ENCODE results near the gene GPR160.

Gene GPR160, protein sequence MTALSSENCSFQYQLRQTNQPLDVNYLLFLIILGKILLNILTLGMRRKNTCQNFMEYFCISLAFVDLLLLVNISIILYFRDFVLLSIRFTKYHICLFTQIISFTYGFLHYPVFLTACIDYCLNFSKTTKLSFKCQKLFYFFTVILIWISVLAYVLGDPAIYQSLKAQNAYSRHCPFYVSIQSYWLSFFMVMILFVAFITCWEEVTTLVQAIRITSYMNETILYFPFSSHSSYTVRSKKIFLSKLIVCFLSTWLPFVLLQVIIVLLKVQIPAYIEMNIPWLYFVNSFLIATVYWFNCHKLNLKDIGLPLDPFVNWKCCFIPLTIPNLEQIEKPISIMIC

DNA sequence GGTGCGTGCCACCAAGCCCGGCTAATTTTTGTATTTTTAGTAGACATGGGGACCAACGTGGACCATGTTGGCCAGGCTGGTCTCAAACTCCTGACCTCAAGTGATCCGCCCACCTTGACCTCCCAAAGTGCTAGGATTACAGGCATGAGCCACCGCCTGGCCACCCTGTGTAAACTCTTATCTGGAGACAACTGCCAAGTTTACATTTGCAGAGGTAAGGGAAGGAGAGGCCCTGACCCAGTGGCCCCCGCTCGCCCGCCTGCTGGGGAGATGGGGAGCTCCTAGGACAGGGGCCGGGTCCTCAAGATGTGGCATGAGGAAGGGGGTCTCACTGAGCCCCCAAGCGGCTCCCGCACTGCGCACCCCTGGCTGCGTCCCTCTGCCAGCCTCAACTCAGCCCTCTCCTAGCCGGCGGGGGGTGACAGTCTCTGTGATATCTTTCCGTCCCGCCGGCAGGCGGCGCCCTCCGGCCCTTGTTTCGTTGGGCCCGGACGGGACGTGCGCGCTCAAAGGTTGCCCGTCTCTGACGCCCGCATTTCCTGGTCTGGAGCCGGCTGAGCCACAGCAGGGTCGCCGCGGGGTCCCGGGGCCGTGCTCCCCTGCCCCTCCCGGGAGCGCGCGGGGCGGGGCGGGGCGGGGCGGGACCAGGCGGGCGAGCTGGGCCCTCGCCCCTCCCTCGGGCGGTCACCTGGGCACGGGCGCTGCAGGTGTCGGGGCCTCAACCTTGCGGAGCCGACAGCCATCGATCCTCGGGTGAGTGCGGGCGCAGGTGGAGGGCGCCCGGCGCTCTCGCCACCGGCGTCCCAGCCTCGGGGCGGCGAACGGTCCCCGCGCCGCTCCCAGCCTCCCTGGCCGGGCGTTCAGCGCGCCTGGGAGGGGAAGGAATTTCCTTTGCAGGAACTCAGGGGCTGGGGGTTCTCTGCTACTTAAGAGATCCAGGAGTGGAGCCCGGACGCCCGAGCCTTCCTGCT lies at the start of gene GPR160:
GPR160 (plus strand) TSS at position 533 of the 971 bp plus-strand sequence. CDS start 45,978 bp downstream, outside the sequence.
- Histone ChIP-seq H3K9me3 (ENCODE audit: control insufficient read depth, insufficient read depth, low read length) (no peaks in the 10 kb centered on the region), H3K4me1 (ENCODE audit: control insufficient read depth, insufficient read depth, low read length) (peaks cover 4% of the 10 kb centered on the region), H3K4me3 (ENCODE audit: low read depth, low read length) (peak within 1 kb of the TSS; percentile 81), H3K9ac (ENCODE audit: low read depth, low read length) (peak within 1 kb of the TSS; percentile 54), H3K27me3 (ENCODE audit: control insufficient read depth, insufficient read depth, low read length) (no peaks in the 10 kb centered on the region), H3K36me3 (ENCODE audit: control insufficient read depth, insufficient read depth, low read length) (no peaks in the 10 kb centered on the region)

DNA sequence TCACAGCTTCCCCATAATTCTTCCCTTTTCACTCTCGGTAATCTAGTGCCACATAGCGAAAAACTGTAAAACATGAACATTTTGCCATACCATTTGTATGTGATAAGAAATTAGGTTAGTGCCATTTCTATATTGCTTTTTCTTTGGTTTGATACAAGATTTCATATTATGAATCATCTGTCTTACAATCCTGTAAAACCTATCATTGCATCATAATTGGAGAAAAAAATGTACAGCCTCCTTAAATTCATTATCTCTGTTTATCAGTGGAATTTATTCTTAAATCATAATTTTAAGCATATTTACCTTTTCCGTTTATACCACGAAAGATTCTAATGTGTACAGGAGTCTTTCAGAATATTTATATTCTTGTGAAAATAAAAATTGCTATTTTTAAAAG lies 47.4 kb upstream of the GPR160 start:
- Histone ChIP-seq H3K36me3 (ENCODE audit: control insufficient read depth, insufficient read depth, low read length) (peaks cover 6% of the 10 kb centered on the region), H3K9me3 (ENCODE audit: control insufficient read depth, insufficient read depth, low read length) (no peaks in the 10 kb centered on the region), H3K27me3 (ENCODE audit: control insufficient read depth, insufficient read depth, low read length) (no peaks in the 10 kb centered on the region), H3K4me1 (ENCODE audit: control insufficient read depth, insufficient read depth, low read length) (no peaks in the 10 kb centered on the region), H3K9ac (ENCODE audit: low read depth, low read length) (no peak overlapping the region), H3K4me3 (ENCODE audit: low read depth, low read length) (no peak overlapping the region)

DNA sequence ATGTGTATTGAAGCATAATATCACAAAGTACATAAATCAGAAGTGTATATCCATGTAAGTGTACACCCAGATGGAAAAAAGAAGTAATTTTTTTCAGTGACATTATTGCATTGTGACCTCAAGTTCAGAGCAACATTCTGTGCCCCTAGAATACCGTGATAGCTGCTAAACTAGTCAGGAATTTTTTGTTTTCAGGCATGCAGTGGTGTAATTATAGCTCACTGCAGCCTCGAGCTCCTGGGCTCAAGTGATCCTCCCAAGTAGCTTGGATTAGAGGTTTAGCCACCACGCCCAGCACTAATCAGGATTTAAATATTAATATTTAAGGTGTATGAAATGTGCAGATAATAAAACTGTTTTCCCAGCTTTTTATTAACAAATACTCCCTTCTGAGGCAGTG lies 45.6 kb upstream of the GPR160 start:
- Histone ChIP-seq H3K36me3 (ENCODE audit: control insufficient read depth, insufficient read depth, low read length) (peaks cover 3% of the 10 kb centered on the region), H3K4me1 (ENCODE audit: control insufficient read depth, insufficient read depth, low read length) (no peaks in the 10 kb centered on the region), H3K9ac (ENCODE audit: low read depth, low read length) (no peak overlapping the region), H3K27me3 (ENCODE audit: control insufficient read depth, insufficient read depth, low read length) (no peaks in the 10 kb centered on the region), H3K9me3 (ENCODE audit: control insufficient read depth, insufficient read depth, low read length) (no peaks in the 10 kb centered on the region), H3K4me3 (ENCODE audit: low read depth, low read length) (no peak overlapping the region)

DNA sequence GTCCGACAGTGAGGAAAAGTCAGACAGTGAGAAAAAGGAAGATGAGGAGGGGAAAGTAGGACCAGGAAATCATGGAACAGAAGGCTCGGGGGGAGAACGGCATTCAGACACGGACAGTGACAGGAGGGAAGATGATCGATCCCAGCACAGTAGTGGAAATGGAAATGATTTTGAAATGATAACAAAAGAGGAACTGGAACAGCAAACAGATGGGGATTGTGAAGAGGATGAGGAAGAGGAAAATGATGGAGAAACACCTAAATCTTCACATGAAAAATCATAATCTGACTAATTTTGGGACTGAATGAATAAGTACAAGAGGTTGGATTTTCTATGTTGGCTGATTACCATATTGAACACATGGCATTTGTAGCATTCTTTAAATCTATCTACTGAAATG lies 45.0 kb upstream of the GPR160 start:
- Histone ChIP-seq H3K36me3 (ENCODE audit: control insufficient read depth, insufficient read depth, low read length) (peaks cover 3% of the 10 kb centered on the region), H3K9me3 (ENCODE audit: control insufficient read depth, insufficient read depth, low read length) (no peaks in the 10 kb centered on the region), H3K9ac (ENCODE audit: low read depth, low read length) (no peak overlapping the region), H3K27me3 (ENCODE audit: control insufficient read depth, insufficient read depth, low read length) (no peaks in the 10 kb centered on the region), H3K4me3 (ENCODE audit: low read depth, low read length) (no peak overlapping the region), H3K4me1 (ENCODE audit: control insufficient read depth, insufficient read depth, low read length) (no peaks in the 10 kb centered on the region)

DNA sequence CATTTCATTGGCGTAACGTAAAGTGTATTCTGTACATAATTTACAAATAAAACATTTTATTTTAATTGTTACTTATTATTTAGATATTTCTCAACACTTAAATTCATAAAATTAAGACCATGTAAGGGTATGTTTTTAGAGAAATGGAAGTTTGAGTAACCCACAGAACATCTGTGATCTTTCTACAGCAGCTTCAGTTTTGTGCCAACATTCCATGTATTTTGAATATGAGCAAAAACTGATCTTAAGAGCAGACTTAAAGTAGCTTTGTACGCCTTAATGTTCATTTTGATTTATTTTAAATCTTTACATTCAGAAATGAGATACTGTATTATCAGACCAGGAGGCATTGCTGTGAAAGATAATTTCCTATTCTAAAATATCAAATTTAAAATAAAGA lies 44.0 kb upstream of the GPR160 start:
- no peak overlapping the region for H3K9ac ChIP-seq (ENCODE audit: low read depth, low read length)
- no peaks in the 10 kb centered on the region for H3K4me1 ChIP-seq (ENCODE audit: control insufficient read depth, insufficient read depth, low read length)
- peaks cover 3% of the 10 kb centered on the region for H3K36me3 ChIP-seq (ENCODE audit: control insufficient read depth, insufficient read depth, low read length)
- H3K27me3 ChIP-seq (ENCODE audit: control insufficient read depth, insufficient read depth, low read length): no peaks in the 10 kb centered on the region
- H3K9me3 ChIP-seq (ENCODE audit: control insufficient read depth, insufficient read depth, low read length): no peaks in the 10 kb centered on the region
- no peak overlapping the region for H3K4me3 ChIP-seq (ENCODE audit: low read depth, low read length)

DNA sequence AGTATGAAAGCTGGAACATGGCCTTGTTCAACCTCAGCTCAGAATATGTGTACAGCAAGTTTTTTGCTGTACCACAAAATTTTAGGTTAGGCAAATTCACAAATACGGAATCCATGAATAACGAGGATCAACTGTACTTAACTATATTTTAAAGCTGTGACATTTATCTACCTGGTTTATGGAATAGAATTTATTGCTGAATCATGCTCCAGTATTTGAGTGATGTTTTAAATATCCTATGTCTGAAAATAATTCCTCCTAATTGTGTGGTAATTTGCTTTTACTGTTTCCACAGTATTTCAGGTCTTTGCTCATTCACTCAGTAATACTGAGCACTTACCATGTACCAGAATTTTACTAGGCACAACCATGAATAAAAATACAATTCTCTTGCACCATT lies 41.7 kb upstream of the GPR160 start:
- Histone ChIP-seq H3K9ac (ENCODE audit: low read depth, low read length) (no peak overlapping the region), H3K27me3 (ENCODE audit: control insufficient read depth, insufficient read depth, low read length) (no peaks in the 10 kb centered on the region), H3K9me3 (ENCODE audit: control insufficient read depth, insufficient read depth, low read length) (no peaks in the 10 kb centered on the region), H3K4me3 (ENCODE audit: low read depth, low read length) (no peak overlapping the region), H3K36me3 (ENCODE audit: control insufficient read depth, insufficient read depth, low read length) (peaks cover 3% of the 10 kb centered on the region), H3K4me1 (ENCODE audit: control insufficient read depth, insufficient read depth, low read length) (no peaks in the 10 kb centered on the region)

DNA sequence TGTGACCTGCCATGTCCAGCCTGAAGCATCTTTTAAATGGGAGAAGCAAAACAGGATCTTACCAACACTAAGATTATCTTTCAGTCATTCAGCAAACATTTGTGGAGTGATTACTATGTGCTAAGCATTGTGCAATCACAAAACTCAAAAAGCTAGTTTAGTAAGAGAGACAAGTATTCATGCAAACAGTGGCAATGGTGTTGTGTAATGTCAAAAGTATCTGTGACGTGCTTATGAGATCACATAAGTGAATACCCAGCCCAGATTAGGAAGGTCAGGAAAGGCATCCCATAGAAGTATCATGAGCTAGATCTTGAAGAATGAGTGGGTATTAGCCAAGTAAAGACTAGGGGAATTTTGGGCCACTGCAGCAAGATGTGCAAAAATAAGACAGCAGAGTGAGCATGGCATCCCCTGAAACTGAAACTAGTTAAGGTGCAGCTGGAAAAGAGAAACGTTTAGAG lies 39.1 kb upstream of the GPR160 start:
- Histone ChIP-seq H3K4me3 (ENCODE audit: low read depth, low read length) (no peak overlapping the region), H3K9me3 (ENCODE audit: control insufficient read depth, insufficient read depth, low read length) (no peaks in the 10 kb centered on the region), H3K36me3 (ENCODE audit: control insufficient read depth, insufficient read depth, low read length) (no peaks in the 10 kb centered on the region), H3K4me1 (ENCODE audit: control insufficient read depth, insufficient read depth, low read length) (no peaks in the 10 kb centered on the region), H3K27me3 (ENCODE audit: control insufficient read depth, insufficient read depth, low read length) (no peaks in the 10 kb centered on the region), H3K9ac (ENCODE audit: low read depth, low read length) (no peak overlapping the region)

DNA sequence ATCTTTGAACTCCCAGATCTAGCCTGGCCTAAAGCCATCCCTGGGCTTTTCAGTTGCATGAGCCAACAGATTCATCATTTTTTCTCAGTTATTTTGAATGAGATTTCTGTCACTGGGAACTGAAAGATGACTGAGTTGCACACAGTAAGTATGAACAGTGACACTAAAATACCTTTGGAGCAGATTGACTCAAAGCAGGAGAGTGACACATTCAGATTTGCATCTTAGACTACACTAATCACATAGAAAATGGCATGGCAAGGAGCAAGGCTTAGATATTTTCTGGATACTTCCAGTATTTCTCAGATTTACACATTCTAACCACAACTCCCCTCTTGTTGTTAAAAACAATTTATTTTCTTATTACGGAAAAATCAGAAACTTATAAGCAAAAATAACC lies 38.4 kb upstream of the GPR160 start:
- Histone ChIP-seq H3K4me1 (ENCODE audit: control insufficient read depth, insufficient read depth, low read length) (no peaks in the 10 kb centered on the region), H3K27me3 (ENCODE audit: control insufficient read depth, insufficient read depth, low read length) (no peaks in the 10 kb centered on the region), H3K4me3 (ENCODE audit: low read depth, low read length) (no peak overlapping the region), H3K9me3 (ENCODE audit: control insufficient read depth, insufficient read depth, low read length) (no peaks in the 10 kb centered on the region), H3K36me3 (ENCODE audit: control insufficient read depth, insufficient read depth, low read length) (no peaks in the 10 kb centered on the region), H3K9ac (ENCODE audit: low read depth, low read length) (no peak overlapping the region)

DNA sequence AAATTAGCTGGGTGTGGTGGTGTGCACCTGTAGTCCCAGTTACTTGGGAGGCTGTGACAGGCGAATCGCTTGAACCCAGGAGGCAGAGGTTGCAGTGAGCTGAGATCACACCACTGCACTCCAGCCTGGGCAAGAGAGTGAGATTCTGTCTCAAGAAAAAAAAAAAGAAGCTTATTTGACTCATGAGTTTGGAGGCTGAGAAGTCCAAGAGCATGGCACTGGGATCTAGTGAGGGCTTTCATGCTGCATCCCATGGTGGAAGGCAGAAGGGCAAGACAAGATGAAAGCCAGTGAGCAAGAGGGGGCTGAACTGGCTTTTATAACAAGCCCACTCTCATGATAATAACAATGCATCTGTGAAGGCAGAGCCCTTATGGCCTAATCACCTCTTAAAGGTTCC lies 37.7 kb upstream of the GPR160 start:
- Histone ChIP-seq H3K9me3 (ENCODE audit: control insufficient read depth, insufficient read depth, low read length) (no peaks in the 10 kb centered on the region), H3K9ac (ENCODE audit: low read depth, low read length) (no peak overlapping the region), H3K4me3 (ENCODE audit: low read depth, low read length) (no peak overlapping the region), H3K27me3 (ENCODE audit: control insufficient read depth, insufficient read depth, low read length) (no peaks in the 10 kb centered on the region), H3K4me1 (ENCODE audit: control insufficient read depth, insufficient read depth, low read length) (no peaks in the 10 kb centered on the region), H3K36me3 (ENCODE audit: control insufficient read depth, insufficient read depth, low read length) (no peaks in the 10 kb centered on the region)

DNA sequence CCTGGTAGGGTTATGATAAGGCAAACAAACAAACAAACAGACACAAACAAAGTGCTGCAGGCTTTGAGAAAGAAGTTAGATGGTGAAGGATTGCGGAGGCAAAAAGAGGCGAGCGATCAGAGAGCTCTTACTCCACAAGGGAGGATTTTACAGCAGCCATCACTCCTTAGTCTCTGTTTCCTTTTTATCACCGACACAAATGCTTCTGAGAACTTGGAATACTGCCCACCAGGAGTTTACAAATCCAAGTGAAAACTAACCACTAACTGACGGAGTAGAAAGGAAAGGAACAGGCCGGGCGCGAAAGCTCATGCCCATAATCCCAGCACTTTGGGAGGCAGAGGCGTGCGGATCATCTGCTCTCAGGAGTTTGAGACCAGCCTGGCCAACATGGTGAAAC lies 35.6 kb upstream of the GPR160 start:
- Histone ChIP-seq H3K4me3 (ENCODE audit: low read depth, low read length) (no peak overlapping the region), H3K9ac (ENCODE audit: low read depth, low read length) (no peak overlapping the region), H3K9me3 (ENCODE audit: control insufficient read depth, insufficient read depth, low read length) (no peaks in the 10 kb centered on the region), H3K27me3 (ENCODE audit: control insufficient read depth, insufficient read depth, low read length) (no peaks in the 10 kb centered on the region), H3K4me1 (ENCODE audit: control insufficient read depth, insufficient read depth, low read length) (no peaks in the 10 kb centered on the region), H3K36me3 (ENCODE audit: control insufficient read depth, insufficient read depth, low read length) (no peaks in the 10 kb centered on the region)

DNA sequence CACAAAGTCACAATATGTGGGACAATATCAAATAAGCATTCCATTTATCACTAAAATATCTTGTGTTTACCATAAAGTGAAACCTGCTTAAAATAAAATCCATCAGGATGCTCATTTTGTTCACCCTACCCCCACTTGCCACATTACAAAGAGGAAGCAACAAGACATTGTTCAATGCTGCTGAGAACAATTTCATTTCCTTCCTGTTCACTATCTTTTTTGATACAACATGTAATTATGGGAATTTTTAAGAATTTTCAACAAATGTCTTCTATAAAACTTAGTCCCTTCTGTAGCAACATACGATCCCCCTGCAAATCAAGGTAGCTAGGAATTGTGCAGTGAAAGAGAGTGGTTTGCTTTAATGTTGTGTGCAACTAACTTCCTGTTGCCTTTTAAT lies 34.9 kb upstream of the GPR160 start:
- no peaks in the 10 kb centered on the region for H3K9me3 ChIP-seq (ENCODE audit: control insufficient read depth, insufficient read depth, low read length)
- H3K4me1 ChIP-seq (ENCODE audit: control insufficient read depth, insufficient read depth, low read length): no peaks in the 10 kb centered on the region
- no peak overlapping the region for H3K9ac ChIP-seq (ENCODE audit: low read depth, low read length)
- H3K27me3 ChIP-seq (ENCODE audit: control insufficient read depth, insufficient read depth, low read length): no peaks in the 10 kb centered on the region
- H3K36me3 ChIP-seq (ENCODE audit: control insufficient read depth, insufficient read depth, low read length): no peaks in the 10 kb centered on the region
- no peak overlapping the region for H3K4me3 ChIP-seq (ENCODE audit: low read depth, low read length)

Data from iPS-15b (cell line).